Left ventricle myocardium inferior (tissue), 1 donor: ENCODE results near the gene EXOC3L4. TPM values are rescaled to one million over a fixed set of nuclear protein-coding genes. Genes with fewer than 3 reads are reported as not detected.
"Not testable (repeated sequence)": the region's sequence is repeated elsewhere in the genome, so short reads cannot be mapped to it uniquely, and the experiment has no call there.

Experiments used
- DNase-seq: peaks from one replicate; pipeline ENCODE4 v3.0.0-alpha.2; 2020
- H3K27ac ChIP-seq: fragments of 200-600 bp; replicated peaks from 2 replicates; pipeline ENCODE4 v1.8.0; 2021
- H3K27me3 ChIP-seq: fragments of 200-600 bp; 2 replicates; pipeline ENCODE4 v1.8.0; 2021; ENCODE audit warnings: low read depth
- H3K36me3 ChIP-seq: fragments of 200-600 bp; 2 replicates; pipeline ENCODE4 v1.8.0; 2021
- H3K4me1 ChIP-seq: fragments of 200-600 bp; 2 replicates; pipeline ENCODE4 v1.8.0; 2021
- H3K4me3 ChIP-seq: fragments of 200-600 bp; 2 replicates; pipeline ENCODE4 v1.8.0; 2021; ENCODE audit warnings: mild to moderate bottlenecking, moderate library complexity
- H3K9me3 ChIP-seq: fragments of 200-600 bp; replicated peaks from 2 replicates; pipeline ENCODE4 v1.8.0; 2021
- intact Hi-C: fragments of 100-400 bp; cut with micrococcal nuclease; formaldehyde crosslinking; loops from one replicate; pipeline ENCODE4 v1.11.0; 2022
- long read RNA-seq: library from polyadenylated mRNA; unstranded; transcript quantifications from one replicate; pipeline ENCODE4 v2.0.0, GENCODE V29; 2021
- total RNA-seq: library from RNA; stranded (reverse); fragmentation: NEBNext Ultra II Directional; extraction: Animal tissue kit (Norgen Biotek cat#: 25700); gene quantifications from one replicate; pipeline ENCODE4 v1.2.1, GENCODE V29; 2021
- TF ChIP-seq, protein P1 (sequence below): fragments of 200-600 bp; IDR thresholded peaks from 2 replicates; pipeline ENCODE4 v1.8.0; 2021; ENCODE audit warnings: antibody characterized with exemption, mild to moderate bottlenecking, borderline replicate concordance
- donor health status: DM: no; HTN: yes; CAD: no; lungs with severe emphysema.

The EXOC3L4 gene
- 0.66 TPM for total RNA-seq
- long read RNA-seq, partial matches to known transcripts = 0 of 1 reads
- long read RNA-seq, other reads (novel, unspliced or antisense) = 1 of 1 reads

DNA sequence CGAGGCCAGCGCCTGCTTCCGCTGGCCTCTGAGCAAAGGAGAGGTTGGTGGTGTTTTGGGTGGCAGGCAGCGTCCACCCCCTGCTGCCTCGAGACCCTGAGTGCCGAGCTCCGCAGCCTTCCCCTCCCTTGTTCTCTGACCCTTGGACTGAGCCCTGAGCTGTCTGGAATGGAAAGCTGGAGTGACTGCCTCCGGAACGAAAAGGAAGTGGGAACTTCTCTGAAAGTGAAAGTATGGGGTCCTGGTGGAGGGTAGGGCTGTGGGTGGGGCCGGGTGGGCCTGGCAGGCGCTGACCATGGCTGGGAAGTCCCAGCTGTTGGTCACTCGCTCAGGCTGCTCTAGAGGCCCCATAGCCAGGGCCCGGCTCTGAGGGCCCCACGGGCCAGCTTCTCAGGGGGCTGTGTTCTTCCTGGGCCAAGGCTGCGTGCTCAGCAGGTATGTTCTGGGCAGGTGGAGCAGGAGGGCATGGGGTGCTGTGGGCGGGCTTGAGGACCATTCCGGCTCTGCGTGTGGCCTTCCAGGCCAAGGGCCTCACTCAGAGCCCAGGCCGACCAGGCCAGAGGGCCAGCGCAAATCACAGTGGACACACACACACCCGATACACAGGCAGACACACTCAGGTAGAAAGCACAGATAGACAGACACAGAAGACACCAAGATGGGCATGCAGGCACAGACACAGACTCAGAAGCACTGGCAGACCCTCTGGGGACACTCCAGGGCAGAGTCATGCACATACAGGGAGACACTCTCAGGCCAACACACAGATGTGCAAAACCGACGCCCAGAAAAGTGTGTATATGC is at the start of gene EXOC3L4:
EXOC3L4 (plus strand) TSS at position 320 of the 804 bp plus-strand sequence. CDS start 5,495 bp downstream, outside the sequence.
- peak within 1 kb of the TSS; percentile 40 for H3K4me3 ChIP-seq

GRCh38 chr14:103045371-103045869 is 49.1 kb upstream of the EXOC3L4 start:
- no peak overlapping the region for H3K27ac ChIP-seq
- H3K27me3 ChIP-seq = no peaks in the 10 kb centered on the region
- H3K36me3 ChIP-seq = peaks cover 22% of the 10 kb centered on the region
- H3K4me1 ChIP-seq = peaks cover 57% of the 10 kb centered on the region
- H3K4me3 ChIP-seq = no peak overlapping the region
- intact Hi-C loops = no loop called here
- peaks cover 4% of the 10 kb centered on the region for H3K9me3 ChIP-seq
- TF ChIP-seq, protein P1, sequence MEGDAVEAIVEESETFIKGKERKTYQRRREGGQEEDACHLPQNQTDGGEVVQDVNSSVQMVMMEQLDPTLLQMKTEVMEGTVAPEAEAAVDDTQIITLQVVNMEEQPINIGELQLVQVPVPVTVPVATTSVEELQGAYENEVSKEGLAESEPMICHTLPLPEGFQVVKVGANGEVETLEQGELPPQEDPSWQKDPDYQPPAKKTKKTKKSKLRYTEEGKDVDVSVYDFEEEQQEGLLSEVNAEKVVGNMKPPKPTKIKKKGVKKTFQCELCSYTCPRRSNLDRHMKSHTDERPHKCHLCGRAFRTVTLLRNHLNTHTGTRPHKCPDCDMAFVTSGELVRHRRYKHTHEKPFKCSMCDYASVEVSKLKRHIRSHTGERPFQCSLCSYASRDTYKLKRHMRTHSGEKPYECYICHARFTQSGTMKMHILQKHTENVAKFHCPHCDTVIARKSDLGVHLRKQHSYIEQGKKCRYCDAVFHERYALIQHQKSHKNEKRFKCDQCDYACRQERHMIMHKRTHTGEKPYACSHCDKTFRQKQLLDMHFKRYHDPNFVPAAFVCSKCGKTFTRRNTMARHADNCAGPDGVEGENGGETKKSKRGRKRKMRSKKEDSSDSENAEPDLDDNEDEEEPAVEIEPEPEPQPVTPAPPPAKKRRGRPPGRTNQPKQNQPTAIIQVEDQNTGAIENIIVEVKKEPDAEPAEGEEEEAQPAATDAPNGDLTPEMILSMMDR = no peak
- DNase-seq = no peak

More for the DNA sequence above, at the start of gene EXOC3L4:
- H3K9me3 ChIP-seq = no peaks in the 10 kb centered on the region
- peak within 1 kb of the TSS; percentile 63 for H3K27ac ChIP-seq
- peaks cover 19% of the 10 kb centered on the region for H3K4me1 ChIP-seq
- TF ChIP-seq, protein P1 = no peak
- intact Hi-C loops = no loop called here
- peaks cover 41% of the 10 kb centered on the region for H3K27me3 ChIP-seq
- no peak for DNase-seq
- no peaks in the 10 kb centered on the region for H3K36me3 ChIP-seq

DNA sequence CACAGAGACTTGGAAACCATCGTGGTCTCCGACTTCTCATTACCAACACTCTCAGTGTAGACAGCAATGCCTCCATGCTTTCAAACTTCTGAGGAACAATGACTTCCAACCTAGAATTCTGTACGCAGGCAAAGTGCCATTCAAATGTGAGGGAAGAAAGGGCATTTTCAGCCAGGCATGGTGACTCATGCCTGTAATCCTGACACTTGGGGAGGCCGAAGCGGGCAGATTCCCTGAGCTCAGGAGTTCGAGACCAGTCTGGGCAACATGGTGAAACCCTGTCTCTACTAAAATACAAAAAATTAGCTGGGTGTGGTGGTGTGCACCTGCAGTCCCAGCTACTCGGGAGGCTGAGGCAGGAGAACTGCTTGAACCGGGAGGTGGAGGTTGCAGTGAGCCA is 47.1 kb upstream of the EXOC3L4 start:
- H3K27ac ChIP-seq, H3K9me3 ChIP-seq, intact Hi-C loops, H3K36me3 ChIP-seq, DNase-seq, H3K27me3 ChIP-seq, H3K4me3 ChIP-seq: not testable (repeated sequence)
- peaks cover 76% of the 10 kb centered on the region for H3K4me1 ChIP-seq

DNA sequence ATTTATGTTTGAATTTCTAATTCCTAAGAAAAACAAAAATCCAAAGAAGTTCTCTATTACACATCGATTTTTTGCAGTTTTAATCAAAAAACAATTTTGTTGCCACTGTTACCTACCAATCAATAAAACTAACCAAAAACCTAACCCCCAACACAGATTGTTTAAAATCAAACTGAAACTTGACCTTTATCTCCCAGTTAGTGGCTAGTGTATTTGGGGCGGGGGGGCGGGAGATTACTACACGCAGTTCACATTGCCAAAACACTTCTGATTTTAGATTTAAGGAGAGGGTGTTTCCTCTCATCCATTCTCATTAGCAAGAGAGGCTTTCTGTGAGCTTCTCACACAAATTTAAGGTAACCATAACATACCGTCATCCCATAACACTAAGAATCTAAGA is 43.6 kb upstream of the EXOC3L4 start:
- Histone ChIP-seq H3K4me3 (no peak overlapping the region), H3K27ac (no peak overlapping the region), H3K27me3 (no peaks in the 10 kb centered on the region), H3K36me3 (no peaks in the 10 kb centered on the region), H3K9me3 (no peaks in the 10 kb centered on the region), H3K4me1 (peaks cover 94% of the 10 kb centered on the region)
- DNase-seq = no peak
- intact Hi-C loops = no loop called here
- TF ChIP-seq, protein P1 = no peak

DNA sequence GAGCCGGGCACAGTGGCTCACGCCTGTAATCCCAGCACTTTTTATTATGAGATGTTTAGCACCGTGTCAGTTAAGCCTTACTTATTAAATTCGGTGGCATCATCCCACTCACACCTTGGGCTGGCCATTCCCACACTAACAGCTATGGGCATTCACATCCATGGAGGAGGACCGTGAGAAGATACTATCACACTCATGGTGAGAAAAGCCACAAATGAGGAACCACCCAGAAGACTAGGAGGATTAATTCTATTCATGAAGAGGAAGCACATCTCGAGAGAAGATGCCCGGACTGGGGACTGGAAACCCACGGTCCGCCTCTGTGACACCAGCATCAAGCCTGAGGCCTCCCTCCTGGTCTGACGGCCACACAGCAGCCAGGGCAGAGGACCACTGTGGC is 42.1 kb upstream of the EXOC3L4 start:
- intact Hi-C loops = no loop called here
- no peak for DNase-seq
- peaks cover 89% of the 10 kb centered on the region for H3K4me1 ChIP-seq
- no peaks in the 10 kb centered on the region for H3K9me3 ChIP-seq
- no peaks in the 10 kb centered on the region for H3K36me3 ChIP-seq
- TF ChIP-seq, protein P1 = no peak
- no peaks in the 10 kb centered on the region for H3K27me3 ChIP-seq
- no peak overlapping the region for H3K27ac ChIP-seq
- no peak overlapping the region for H3K4me3 ChIP-seq

DNA sequence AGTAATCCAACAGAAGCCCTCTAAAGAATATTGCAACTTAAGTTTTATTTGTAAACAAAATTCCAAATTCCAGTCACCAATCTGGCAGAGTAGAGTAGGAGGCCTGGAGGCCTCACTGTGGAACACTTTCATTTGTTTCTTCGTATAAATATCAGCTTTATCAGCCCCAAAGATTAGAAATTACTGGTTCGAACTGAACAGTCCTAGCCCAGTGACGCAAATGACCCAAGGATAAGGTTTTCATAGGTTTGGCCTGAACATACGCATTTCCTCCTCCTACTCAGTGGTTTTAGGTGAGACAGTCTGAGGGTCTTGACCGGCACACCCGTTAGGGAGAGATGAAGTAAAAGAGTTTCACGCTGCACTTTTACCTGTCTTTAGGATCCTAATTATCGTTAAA is 38.8 kb upstream of the EXOC3L4 start:
- Histone ChIP-seq H3K27me3 (no peaks in the 10 kb centered on the region), H3K36me3 (no peaks in the 10 kb centered on the region), H3K4me1 (peaks cover 84% of the 10 kb centered on the region), H3K27ac (peak overlapping the region; percentile 99), H3K4me3 (peak overlapping the region; percentile 100), H3K9me3 (no peaks in the 10 kb centered on the region)
- intact Hi-C loops = no loop called here
- no peak for DNase-seq
- TF ChIP-seq, protein P1 = no peak
